ENCODE data around the gene TSEN15. TPM values are rescaled to one million over a fixed set of nuclear protein-coding genes. Genes with fewer than 3 reads are reported as not detected.
A peak's percentile ranks its signal among the peaks of the same experiment; 100 is the strongest.

Gene TSEN15
- total and polyA plus RNA-seq, 4 donors, result 9.1 to 21.9 (median 19.3) TPM

GRCh38 chr1:184036517-184036949 is 15.0 kb upstream of the TSEN15 start:
- 2% methylated on average over 29 of the region's 29 CpGs for whole genome bisulfite sequencing
- TF ChIP-seq EGR1 (IDR thresholded peaks at IDR 0.05; ENCODE audit: low read depth in 2 of 2) (no peak), SP1 (IDR thresholded peaks at IDR 0.05) (no peak), NR2F2 (IDR thresholded peaks at IDR 0.05) (no peak), JUND (IDR thresholded peaks at IDR 0.05) (no peak), RXRA (IDR thresholded peaks at IDR 0.05) (no peak), ZBTB33 (IDR thresholded peaks at IDR 0.05) (no peak), RAD21 (IDR thresholded peaks at IDR 0.05) (no peak), YY1 (IDR thresholded peaks at IDR 0.05) (no peak), HNF4G (IDR thresholded peaks at IDR 0.05) (no peak), TAF1 (conservative IDR thresholded peaks at IDR 0.05) (no peak), FOXA1 (IDR thresholded peaks at IDR 0.05) (no peak), FOXA2 (IDR thresholded peaks at IDR 0.05) (no peak), HNF4A (conservative IDR thresholded peaks at IDR 0.05) (no peak), GABPA (IDR thresholded peaks at IDR 0.05 in 1 of 2, conservative IDR thresholded peaks at IDR 0.05 in 1 of 2) (no peak)
- TF ChIP-seq, protein P1, sequence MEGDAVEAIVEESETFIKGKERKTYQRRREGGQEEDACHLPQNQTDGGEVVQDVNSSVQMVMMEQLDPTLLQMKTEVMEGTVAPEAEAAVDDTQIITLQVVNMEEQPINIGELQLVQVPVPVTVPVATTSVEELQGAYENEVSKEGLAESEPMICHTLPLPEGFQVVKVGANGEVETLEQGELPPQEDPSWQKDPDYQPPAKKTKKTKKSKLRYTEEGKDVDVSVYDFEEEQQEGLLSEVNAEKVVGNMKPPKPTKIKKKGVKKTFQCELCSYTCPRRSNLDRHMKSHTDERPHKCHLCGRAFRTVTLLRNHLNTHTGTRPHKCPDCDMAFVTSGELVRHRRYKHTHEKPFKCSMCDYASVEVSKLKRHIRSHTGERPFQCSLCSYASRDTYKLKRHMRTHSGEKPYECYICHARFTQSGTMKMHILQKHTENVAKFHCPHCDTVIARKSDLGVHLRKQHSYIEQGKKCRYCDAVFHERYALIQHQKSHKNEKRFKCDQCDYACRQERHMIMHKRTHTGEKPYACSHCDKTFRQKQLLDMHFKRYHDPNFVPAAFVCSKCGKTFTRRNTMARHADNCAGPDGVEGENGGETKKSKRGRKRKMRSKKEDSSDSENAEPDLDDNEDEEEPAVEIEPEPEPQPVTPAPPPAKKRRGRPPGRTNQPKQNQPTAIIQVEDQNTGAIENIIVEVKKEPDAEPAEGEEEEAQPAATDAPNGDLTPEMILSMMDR (IDR thresholded peaks at IDR 0.05; ENCODE audit: low read depth, low read length, missing input control), result no peak
- TF ChIP-seq, protein P2, sequence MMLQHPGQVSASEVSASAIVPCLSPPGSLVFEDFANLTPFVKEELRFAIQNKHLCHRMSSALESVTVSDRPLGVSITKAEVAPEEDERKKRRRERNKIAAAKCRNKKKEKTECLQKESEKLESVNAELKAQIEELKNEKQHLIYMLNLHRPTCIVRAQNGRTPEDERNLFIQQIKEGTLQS (IDR thresholded peaks at IDR 0.05), result no peak
- TF ChIP-seq, protein P3, sequence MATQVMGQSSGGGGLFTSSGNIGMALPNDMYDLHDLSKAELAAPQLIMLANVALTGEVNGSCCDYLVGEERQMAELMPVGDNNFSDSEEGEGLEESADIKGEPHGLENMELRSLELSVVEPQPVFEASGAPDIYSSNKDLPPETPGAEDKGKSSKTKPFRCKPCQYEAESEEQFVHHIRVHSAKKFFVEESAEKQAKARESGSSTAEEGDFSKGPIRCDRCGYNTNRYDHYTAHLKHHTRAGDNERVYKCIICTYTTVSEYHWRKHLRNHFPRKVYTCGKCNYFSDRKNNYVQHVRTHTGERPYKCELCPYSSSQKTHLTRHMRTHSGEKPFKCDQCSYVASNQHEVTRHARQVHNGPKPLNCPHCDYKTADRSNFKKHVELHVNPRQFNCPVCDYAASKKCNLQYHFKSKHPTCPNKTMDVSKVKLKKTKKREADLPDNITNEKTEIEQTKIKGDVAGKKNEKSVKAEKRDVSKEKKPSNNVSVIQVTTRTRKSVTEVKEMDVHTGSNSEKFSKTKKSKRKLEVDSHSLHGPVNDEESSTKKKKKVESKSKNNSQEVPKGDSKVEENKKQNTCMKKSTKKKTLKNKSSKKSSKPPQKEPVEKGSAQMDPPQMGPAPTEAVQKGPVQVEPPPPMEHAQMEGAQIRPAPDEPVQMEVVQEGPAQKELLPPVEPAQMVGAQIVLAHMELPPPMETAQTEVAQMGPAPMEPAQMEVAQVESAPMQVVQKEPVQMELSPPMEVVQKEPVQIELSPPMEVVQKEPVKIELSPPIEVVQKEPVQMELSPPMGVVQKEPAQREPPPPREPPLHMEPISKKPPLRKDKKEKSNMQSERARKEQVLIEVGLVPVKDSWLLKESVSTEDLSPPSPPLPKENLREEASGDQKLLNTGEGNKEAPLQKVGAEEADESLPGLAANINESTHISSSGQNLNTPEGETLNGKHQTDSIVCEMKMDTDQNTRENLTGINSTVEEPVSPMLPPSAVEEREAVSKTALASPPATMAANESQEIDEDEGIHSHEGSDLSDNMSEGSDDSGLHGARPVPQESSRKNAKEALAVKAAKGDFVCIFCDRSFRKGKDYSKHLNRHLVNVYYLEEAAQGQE (IDR thresholded peaks at IDR 0.05), result no peak
- TF ChIP-seq, protein P4, sequence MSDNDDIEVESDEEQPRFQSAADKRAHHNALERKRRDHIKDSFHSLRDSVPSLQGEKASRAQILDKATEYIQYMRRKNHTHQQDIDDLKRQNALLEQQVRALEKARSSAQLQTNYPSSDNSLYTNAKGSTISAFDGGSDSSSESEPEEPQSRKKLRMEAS (IDR thresholded peaks at IDR 0.05), result no peak
- Histone ChIP-seq H3K27me3 (ENCODE audit: control insufficient read depth in 4 of 4, insufficient read depth in 4 of 4, low read length in 3 of 4) (peaks cover 0 to 7% (median 1%) of the 10 kb centered on the region in 4 donors), H3K9me3 (ENCODE audit: control insufficient read depth in 4 of 4, low read length in 3 of 4) (no peaks in the 10 kb centered on the region), H3K4me3 (ENCODE audit: low read depth in 1 of 3, low read length in 3 of 3) (peak overlapping the region; percentile 11 to 66 (median 50)), H3K36me3 (ENCODE audit: control insufficient read depth in 4 of 4, insufficient read depth in 3 of 4, low read depth in 1 of 4, low read length in 3 of 4) (no peaks in the 10 kb centered on the region), H3K27ac (ENCODE audit: low read depth in 1 of 2, low read length in 2 of 2) (no peak overlapping the region), H3K4me1 (ENCODE audit: control insufficient read depth in 4 of 4, insufficient read depth in 4 of 4, low read length in 3 of 4) (peaks cover 11 to 22% (median 17%) of the 10 kb centered on the region in 4 donors), H3K9ac (ENCODE audit: low read depth in 1 of 2, low read length in 2 of 2) (no peak overlapping the region)
- DNase-seq (ENCODE audit: low spot score), result peak; percentile 34

All from liver (tissue), 9 donors.